ENCODE measurements around the gene TPMT.

DNA sequence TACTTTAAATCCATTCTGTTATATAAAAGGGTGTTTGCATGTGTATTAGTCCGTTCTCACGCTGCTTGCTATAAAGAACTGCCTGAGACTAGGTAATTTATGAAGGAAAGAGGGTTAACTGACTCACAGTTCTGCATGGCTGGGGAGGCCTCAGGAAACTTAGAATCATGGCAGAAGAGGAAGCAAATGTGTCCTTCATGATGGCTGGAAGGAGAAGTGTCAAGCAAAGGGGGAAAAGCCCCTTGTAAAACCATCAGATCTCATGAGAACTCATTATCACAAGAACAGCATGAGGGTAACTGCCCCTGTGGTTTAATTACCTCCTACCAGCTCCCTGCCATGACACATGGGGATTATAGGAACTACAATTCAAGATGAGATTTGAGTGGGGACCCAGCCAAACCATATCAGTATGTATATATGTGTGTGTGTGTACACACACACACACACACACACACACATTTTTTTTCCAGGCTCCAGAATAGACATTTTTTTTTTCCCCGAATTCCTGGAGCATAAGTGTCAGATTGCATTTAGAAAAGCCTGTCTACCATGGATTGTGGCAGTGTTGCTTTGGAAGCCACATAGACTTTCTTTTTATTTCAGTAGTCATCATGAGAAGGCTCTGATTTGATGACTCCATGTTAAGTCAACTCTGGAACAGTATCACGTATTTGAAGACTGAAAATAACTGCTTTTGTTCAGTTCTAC is 31.8 kb upstream of the TPMT start:
- TF ChIP-seq, protein P1, sequence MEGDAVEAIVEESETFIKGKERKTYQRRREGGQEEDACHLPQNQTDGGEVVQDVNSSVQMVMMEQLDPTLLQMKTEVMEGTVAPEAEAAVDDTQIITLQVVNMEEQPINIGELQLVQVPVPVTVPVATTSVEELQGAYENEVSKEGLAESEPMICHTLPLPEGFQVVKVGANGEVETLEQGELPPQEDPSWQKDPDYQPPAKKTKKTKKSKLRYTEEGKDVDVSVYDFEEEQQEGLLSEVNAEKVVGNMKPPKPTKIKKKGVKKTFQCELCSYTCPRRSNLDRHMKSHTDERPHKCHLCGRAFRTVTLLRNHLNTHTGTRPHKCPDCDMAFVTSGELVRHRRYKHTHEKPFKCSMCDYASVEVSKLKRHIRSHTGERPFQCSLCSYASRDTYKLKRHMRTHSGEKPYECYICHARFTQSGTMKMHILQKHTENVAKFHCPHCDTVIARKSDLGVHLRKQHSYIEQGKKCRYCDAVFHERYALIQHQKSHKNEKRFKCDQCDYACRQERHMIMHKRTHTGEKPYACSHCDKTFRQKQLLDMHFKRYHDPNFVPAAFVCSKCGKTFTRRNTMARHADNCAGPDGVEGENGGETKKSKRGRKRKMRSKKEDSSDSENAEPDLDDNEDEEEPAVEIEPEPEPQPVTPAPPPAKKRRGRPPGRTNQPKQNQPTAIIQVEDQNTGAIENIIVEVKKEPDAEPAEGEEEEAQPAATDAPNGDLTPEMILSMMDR (IDR thresholded peaks at IDR 0.05), result no peak
- no peak for TF ChIP-seq POLR2A (IDR thresholded peaks at IDR 0.05)
